COLO829 (cell line): Measurements from ENCODE around the gene RINL.
"Not testable (repeated sequence)": the region's sequence is repeated elsewhere in the genome, so short reads cannot be mapped to it uniquely, and the experiment has no call there.

Experiments
- DNase-seq: peaks from one replicate; pipeline ENCODE4 v3.0.0; 2012; ENCODE audit warnings: low spot score

The RINL gene

DNA sequence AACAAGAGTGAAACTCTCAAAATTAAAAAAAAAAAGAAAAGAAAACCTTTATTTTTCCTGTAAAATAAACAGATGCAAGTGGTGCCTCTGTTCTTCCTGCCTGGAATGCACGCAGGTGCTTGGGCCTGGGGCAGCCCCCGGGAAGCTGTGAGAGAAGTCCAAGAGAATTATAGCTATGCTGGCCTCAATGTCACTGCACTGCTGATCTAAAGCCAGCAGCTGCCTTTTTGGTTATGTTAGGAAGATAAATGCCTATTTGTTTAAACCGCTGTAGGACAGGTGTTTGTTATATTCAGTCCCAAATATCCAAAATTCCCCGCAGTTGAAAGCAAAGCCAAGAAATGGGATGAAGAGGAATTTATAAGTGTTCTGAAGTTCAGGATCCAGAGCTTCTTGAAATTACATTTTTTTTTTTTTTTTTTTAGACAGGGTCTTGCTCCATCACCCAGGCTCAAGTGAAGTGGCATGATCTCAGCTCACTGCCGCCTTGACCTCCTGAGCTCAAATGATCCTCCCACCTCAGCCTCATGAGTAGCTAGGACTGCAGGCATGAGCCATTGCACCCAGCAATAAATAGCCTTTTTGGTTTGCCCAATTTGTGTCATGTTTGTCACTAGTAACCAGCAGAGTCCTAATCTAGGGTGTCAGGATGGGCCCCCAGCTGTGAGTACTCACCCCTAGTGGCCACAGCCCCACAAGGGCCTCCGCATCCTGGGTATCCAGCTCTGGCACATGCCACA lies 2.2 kb downstream of the RINL start:
- no peak for DNase-seq

GRCh38 chr19:38873400-38873799 lies 4.7 kb downstream of the RINL start:
- not testable (repeated sequence) for DNase-seq

DNA sequence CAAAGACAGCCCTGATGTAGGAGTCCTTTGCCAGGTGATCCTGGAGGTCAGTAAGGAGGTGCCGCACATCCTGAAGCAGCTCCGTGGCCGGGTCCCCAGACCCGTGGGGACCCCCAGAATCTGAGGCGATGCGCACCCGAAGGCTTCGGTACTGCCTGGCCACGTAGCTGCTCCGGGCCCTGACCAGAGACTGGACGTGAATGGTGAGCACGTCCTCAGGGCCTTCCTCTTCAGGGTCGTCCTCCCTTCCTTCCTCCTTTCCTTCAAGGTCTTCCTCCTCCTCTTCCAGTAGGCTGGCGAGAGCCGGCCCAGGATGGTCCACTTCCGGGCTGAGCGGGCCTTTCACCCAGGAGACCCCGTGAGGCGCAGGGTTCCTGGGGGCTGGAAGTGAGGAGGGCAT lies 7.5 kb downstream of the RINL start:
- no peak for DNase-seq

GRCh38 chr19:38869836-38870607 lies 8.1 kb downstream of the RINL start:
- DNase-seq: peak; percentile 55

DNA sequence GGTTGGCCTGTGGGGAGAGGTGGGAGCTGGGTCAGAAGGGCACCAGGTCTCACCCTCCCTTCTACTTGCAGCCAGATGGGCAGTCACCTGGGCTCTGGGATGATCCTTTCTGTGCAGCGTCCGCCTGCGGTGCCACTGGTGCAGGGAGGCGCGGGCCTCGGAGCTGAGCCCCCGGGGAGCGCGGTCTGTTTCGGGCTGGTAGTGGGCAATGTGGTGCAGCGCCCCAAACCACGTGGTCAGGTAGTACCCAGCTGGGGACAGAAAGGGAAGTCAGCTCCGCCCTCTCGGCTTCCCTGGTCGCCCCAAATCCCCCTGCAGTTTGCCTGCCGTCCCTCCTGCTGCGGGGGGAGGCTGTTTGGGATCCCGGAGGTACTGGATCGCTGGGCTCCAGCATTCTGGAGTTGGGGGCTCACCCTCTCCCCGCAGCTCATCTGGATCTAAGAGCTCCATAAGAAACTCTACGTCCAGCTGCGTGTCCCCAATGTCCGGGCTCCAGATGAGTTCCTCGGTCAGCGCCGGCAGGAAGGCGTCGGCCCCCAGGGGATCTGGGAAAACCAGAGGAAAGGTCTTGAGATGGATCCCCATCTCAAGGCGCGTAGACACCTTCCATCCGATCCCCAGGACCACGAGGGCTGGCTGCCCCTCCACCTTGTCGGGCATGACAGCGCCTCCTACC lies 8.8 kb downstream of the RINL start:
- no peak for DNase-seq

DNA sequence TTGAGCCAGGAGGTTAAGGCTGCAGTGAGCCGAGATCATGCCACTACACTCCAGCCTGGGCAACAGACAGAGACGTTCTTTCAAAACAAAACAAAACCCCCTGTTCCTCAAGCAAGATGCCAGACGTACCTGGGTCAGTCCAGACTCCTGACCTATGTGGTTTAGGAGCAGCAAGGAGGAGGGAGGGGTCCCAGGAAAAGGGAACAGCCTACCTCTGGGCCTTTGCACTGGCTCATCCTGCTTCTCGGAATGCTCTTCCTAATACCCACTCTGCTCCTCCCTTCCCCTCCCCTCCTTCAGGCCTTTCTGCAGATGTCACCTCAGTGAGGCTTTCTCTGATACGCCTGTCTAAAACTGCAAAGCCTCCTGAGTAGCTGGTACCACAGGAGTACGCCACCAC lies 9.5 kb downstream of the RINL start:
- no peak for DNase-seq

DNA sequence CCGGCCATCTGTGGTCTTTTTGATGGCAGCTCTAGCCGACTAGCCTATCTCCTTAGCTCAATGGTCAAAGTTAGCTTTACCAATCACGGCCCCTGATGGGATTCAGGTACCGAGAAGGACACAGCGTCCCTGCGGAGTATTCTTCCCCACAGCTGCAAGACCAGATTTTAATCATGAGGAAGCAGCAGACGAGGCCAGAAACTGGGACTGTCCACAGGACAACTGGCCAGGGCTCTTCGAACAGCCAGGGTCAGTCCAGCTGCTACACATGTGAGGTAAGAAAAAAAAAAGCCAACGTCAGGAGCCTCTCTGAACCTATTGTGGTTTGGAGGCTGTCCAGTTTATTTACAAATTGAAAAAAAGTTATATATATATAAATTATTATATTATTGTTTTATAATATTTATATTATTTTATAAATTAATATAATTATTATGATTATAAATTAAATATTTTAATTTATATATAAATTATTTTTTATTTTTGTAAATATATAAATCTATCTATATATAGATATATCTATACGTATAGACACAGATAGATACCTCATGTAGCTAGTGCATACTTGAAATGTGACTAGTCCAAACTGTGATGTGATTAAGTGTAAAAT lies 10.8 kb downstream of the RINL start:
- DNase-seq: no peak

GRCh38 chr19:38862321-38863059 lies 15.6 kb downstream of the RINL start:
- no peak for DNase-seq

DNA sequence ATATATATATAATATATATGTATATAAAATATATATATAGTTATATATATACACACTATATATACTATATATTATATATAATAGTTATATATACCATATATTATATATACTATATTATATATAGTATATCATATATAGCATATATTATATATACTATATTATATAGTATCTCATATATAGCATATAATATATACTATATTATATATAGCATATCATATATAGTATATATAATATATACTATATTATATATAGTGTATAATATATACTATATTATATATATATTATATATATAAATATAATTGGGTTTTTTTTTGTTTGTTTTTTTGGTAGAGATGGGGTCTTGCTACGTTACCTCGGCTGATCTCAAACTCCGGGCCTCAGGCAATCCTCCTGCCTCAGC lies 16.7 kb downstream of the RINL start:
- no peak for DNase-seq

GRCh38 chr19:38859631-38860204 lies 18.4 kb downstream of the RINL start:
- not testable (repeated sequence) for DNase-seq

DNA sequence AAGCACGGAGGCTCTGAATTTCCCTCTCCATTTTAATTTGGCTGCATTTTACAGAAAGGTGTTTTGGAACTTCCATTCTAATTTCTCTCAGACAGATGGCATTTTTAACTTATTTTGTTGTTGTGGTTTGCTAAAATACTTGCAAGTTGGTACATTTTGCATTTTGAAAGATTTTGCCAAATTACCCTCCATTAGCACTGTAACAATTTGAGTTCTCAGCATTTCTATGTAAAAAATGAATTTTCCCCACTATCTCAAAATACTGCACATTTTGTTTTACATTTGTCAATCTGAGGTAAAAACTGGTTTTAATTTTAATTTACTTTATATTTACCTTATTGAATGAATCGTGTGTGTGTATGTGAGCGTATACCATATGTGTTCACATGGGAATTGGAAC lies 21.3 kb downstream of the RINL start:
- DNase-seq: no peak

GRCh38 chr19:38855751-38856150 lies 22.3 kb downstream of the RINL start:
- not testable (repeated sequence) for DNase-seq

DNA sequence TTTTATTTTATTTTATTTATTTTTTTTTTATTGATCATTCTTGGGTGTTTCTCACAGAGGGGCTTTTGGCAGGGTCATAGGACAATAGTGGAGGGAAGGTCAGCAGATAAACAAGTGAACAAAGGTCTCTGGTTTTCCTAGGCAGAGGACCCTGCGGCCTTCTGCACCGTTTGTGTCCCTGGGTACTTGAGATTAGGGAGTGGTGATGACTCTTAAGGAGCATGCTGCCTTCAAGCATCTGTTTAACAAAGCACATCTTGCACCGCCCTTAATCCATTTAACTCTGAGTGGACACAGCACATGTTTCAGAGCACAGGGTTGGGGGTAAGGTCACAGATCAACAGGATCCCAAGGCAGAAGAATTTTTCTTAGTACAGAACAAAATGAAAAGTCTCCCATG lies 23.1 kb downstream of the RINL start:
- DNase-seq: not testable (repeated sequence)

- DNase-seq: no peak
Measured at GRCh38 chr19:38853214-38853613, 24.9 kb downstream of the RINL start.

DNA sequence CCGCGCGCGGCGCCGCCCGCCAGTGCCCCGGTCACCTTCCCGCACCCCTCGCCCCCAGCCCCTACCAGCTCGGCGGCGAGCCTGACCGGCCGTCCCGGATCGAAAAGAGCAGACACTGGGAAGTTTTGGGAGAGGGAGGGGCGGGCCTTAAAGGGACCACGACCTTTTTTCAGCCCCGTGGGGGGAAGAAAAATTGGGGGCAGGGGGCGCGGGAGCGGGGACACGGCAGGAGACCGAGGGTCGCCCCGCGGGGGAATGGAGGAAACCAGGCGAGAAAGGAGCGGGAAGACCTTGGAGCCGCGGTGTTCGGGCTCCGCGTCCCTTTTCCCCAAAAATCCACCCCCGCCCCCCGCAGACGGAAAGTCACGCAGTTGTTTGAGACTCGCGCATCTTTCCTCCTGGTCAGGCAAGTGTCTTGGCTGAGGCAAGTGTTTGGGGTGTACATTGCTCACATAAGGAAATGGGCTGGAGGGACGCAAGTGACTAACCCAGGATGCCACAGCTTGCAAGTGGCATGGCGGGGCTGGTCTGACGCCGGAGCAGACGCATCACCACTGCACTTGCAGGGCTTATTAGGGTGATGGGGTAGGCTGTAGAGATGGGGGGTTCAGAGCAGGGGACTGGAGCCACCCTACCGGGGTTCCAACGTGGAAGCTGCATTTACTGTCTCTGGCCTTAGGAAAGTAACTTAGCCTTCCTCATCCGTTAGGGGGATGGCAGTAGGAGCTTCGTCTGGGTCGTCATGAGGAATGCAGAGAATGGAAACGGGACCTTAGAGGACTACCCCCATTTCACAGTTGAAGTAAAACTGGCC lies 25.6 kb downstream of the RINL start:
- no peak for DNase-seq

DNA sequence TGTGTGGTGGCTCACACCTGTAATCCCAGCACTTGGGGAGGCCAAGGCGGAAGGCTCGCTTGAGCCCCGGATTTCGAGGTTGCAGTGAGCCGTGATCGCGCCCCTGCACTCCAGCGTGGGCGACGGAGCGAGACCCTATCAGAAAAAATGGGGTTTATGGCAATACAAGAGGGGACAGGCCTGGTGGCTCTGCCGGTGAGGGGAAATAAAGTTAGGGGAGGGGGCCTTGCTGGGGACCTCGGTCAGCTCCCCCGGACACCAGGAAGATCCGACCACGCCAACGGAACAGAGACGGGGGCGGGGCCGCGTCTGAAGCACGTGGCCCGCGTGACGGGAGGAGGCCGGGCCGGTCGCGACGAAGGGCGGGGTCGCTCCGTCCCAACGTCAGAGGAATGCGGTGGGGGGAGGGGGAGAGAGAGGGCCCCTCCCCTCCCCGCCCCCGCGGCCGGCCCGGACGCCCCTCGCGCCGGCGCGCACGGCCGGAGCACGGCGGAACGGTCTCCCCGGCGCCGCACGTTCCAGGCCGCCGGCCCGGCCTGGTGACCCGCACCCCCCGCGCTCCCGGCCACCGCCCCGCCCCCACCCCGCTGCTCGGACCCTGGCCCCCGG lies 26.3 kb downstream of the RINL start:
- DNase-seq: peak; percentile 85

DNA sequence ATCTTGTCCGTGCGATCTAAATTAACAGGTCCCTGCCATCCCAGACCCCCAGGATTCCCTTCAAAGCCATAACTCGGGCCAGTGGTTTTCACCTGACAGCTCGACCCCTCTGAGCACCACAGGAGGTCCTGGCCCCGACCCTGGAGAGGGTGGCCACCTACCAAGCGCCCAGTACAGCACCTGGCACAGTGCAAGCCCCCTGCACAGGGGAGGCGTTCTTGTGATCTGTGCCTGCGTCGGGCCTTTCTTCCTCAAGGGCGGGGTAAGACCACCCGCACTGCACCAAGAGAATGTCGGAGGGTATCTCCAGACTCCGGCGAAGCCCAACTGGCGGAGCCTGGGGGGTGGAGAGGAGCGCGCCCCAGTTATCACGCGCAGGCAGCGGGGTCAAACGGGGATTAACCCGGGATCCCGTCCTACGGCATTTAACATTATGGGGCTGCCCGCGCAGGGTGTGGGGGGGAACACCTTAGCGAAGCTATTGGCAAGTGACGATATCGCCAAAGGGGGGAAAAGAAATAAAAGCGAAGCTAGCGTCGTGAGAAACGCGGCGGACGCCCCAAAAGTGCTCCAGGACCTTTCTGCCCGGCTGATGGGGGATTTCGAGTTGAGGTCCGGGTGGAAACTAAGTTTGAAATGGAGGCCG lies 27.0 kb downstream of the RINL start:
- no peak for DNase-seq

GRCh38 chr19:38850436-38850975 lies 27.6 kb downstream of the RINL start:
- peak; percentile 99 for DNase-seq

DNA sequence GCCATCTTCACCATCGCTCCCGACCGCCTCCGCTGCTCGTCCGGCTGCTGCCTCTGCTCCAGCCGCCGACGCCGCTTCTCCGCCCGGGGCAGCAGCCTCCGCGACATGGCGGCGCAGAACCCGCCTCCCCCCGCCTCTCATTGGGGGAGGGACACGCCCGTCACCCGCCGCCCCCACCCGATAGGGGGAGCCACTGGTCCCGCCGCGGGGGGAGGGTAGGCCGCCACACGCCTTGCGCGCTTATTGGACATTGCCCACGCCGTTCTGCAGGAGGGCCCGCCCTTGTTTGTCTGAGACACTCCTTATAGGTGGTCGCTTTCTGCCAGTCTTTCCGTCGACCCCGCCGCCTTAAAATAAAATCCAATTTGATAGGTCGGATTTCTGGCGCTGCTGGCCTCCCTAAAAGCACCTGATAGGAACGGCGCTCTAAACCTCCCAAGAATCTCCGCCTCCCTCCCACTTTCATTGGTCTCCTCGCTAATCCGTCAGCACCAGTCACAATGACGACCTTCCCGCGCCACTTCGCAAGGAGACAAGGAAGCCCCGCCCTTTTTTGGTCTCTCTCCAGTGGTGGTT lies 28.1 kb downstream of the RINL start, which contains the start of gene HNRNPL:
Gene HNRNPL (minus strand): TSS at position 127 of the 576 bp plus-strand sequence. CDS start 20 bp downstream, at position 107.
- no peak for DNase-seq
